Aortic smooth muscle cell (primary cell): Measurements from ENCODE around the gene EXO1. TPM values are rescaled to one million over a fixed set of nuclear protein-coding genes. Genes with fewer than 3 reads are reported as not detected.

Experiments used
- total RNA-seq: library from RNA; depleted of rRNA; stranded (reverse); fragments of >200 nt; gene quantifications from 2 replicates; pipeline ENCODE4 v1.2.3, GENCODE V29; 2014

EXO1 gene
- total RNA-seq, result 6.3 and 13.7 TPM in 2 replicates

GRCh38 chr1:241847796-241848685, at the start of gene EXO1:
EXO1 (plus strand) TSS chr1:241848204; CDS start chr1:241850426, 2,222 bp downstream.

Other genes starting within 250 kb of the EXO1 start
- gene CHML, start 207.8 kb upstream of the EXO1 start, total RNA-seq, result 6.9 and 7.7 TPM in 2 replicates
- 9.2 and 11.1 TPM in 2 replicates for gene OPN3, start 207.8 kb upstream of the EXO1 start, total RNA-seq
- not detected in 2 replicates for gene WDR64, start 195.9 kb upstream of the EXO1 start, total RNA-seq
- not detected in 2 replicates for gene BECN2, start 109.6 kb downstream of the EXO1 start, total RNA-seq
- 0.13 TPM in 1 of 2 replicates, not detected in the other for gene MAP1LC3C, start 150.9 kb downstream of the EXO1 start, total RNA-seq